ENCODE measurements around the gene NAA40. TPM values are rescaled to one million over a fixed set of nuclear protein-coding genes. Genes with fewer than 3 reads are reported as not detected.

NAA40 gene
- polyA plus RNA-seq, 1 donor from 2014 or later: 66.7 TPM

DNA sequence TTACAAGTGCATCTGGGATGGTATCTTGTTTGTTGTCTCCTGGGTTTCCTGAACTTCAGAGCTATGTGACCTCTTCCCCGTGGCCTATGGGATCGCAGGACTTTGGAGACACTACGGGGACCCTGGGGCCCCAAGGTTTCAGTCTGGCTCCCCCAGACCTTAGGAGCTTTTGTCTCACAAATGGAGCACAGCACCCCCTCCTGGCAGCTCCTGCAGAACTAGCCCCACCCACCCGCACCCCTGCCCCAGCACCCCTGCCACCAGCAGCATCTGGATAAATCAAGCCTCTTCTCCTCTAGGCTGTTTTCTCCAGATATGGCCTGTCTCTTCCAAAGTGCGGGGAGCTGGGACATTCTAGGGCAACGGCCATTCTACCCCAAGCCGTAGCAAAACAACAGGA lies 32.2 kb upstream of the NAA40 start:
- Histone ChIP-seq H3K9me3 (ENCODE audit: low read length) (no peaks in the 10 kb centered on the region), H2AFZ (ENCODE audit: low read depth, low read length) (no peak overlapping the region), H3K4me2 (ENCODE audit: low read length) (no peak overlapping the region), H3K27ac (ENCODE audit: low read length) (no peak overlapping the region), H3K9ac (ENCODE audit: low read length) (no peak overlapping the region), H4K20me1 (ENCODE audit: insufficient read depth) (no peaks in the 10 kb centered on the region), H3K36me3 (ENCODE audit: insufficient read depth, low read length) (no peaks in the 10 kb centered on the region), H3K4me3 (ENCODE audit: low read length) (no peak overlapping the region), H3K27me3 (ENCODE audit: insufficient read depth, low read depth, low read length) (no peaks in the 10 kb centered on the region), H3K9me2 (ENCODE audit: insufficient read depth, low read length) (no peaks in the 10 kb centered on the region), H3F3A (ENCODE audit: insufficient read depth, low read length, poor library complexity, severe bottlenecking) (no peaks in the 10 kb centered on the region), H3K79me2 (replicated peaks; ENCODE audit: insufficient read depth, low read length) (no peaks in the 10 kb centered on the region)
- no peak for TF ChIP-seq EZH2 (IDR thresholded peaks at IDR 0.05; ENCODE audit: borderline replicate concordance, insufficient read depth, low read length, poor library complexity, severe bottlenecking)
- TF ChIP-seq, protein P1, sequence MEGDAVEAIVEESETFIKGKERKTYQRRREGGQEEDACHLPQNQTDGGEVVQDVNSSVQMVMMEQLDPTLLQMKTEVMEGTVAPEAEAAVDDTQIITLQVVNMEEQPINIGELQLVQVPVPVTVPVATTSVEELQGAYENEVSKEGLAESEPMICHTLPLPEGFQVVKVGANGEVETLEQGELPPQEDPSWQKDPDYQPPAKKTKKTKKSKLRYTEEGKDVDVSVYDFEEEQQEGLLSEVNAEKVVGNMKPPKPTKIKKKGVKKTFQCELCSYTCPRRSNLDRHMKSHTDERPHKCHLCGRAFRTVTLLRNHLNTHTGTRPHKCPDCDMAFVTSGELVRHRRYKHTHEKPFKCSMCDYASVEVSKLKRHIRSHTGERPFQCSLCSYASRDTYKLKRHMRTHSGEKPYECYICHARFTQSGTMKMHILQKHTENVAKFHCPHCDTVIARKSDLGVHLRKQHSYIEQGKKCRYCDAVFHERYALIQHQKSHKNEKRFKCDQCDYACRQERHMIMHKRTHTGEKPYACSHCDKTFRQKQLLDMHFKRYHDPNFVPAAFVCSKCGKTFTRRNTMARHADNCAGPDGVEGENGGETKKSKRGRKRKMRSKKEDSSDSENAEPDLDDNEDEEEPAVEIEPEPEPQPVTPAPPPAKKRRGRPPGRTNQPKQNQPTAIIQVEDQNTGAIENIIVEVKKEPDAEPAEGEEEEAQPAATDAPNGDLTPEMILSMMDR (IDR thresholded peaks at IDR 0.05; ENCODE audit: poor library complexity, severe bottlenecking): no peak
- no peak for TF ChIP-seq POLR2AphosphoS5 (IDR thresholded peaks at IDR 0.05)
- TF ChIP-seq EP300 (conservative IDR thresholded peaks at IDR 0.05; ENCODE audit: poor library complexity, severe bottlenecking): no peak
- no peak for TF ChIP-seq REST (IDR thresholded peaks at IDR 0.05; ENCODE audit: borderline replicate concordance)
- no peak for TF ChIP-seq RAD21 (conservative IDR thresholded peaks at IDR 0.05)
- TF ChIP-seq MXI1 (conservative IDR thresholded peaks at IDR 0.05; ENCODE audit: poor library complexity, severe bottlenecking): no peak
- no peak for TF ChIP-seq SMC3 (conservative IDR thresholded peaks at IDR 0.05; ENCODE audit: poor library complexity)
- no peak for TF ChIP-seq TAF1 (IDR thresholded peaks at IDR 0.05; ENCODE audit: low read depth)

DNA sequence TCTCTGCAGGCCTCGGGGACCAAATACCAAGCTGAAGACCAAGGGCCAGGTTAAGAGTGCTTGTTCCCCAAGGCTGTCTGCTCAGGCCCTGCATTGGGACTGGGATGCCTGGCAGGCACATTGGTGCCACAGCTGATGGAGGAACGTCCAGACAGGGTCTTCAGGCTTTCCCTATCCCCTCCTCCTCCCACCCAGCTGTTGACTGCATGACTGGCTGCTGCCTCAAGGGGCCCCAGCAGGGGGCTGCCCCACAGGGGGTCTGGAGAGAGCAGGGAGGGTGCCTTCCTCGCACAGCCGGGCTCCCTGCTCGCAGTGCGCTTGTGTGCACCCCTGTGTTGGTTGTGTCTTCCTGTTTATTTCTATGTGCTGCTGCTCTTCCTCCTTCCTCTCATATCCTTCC lies 31.7 kb upstream of the NAA40 start:
- TF ChIP-seq RAD21 (conservative IDR thresholded peaks at IDR 0.05): no peak
- no peak overlapping the region for H2AFZ ChIP-seq (ENCODE audit: low read depth, low read length)
- H3K79me2 ChIP-seq (replicated peaks; ENCODE audit: insufficient read depth, low read length): no peaks in the 10 kb centered on the region
- no peaks in the 10 kb centered on the region for H3K36me3 ChIP-seq (ENCODE audit: insufficient read depth, low read length)
- no peak overlapping the region for H3K27ac ChIP-seq (ENCODE audit: low read length)
- H4K20me1 ChIP-seq (ENCODE audit: insufficient read depth): no peaks in the 10 kb centered on the region
- no peak overlapping the region for H3K4me2 ChIP-seq (ENCODE audit: low read length)
- no peak overlapping the region for H3K9ac ChIP-seq (ENCODE audit: low read length)
- H3K27me3 ChIP-seq (ENCODE audit: insufficient read depth, low read depth, low read length): no peaks in the 10 kb centered on the region
- H3K9me2 ChIP-seq (ENCODE audit: insufficient read depth, low read length): no peaks in the 10 kb centered on the region
- H3K4me3 ChIP-seq (ENCODE audit: low read length): no peak overlapping the region
- no peaks in the 10 kb centered on the region for H3K9me3 ChIP-seq (ENCODE audit: low read length)
- H3F3A ChIP-seq (ENCODE audit: insufficient read depth, low read length, poor library complexity, severe bottlenecking): no peaks in the 10 kb centered on the region
